GM12874 (cell line): Measurements from ENCODE around the gene BEND7.

Experiments
- CTCF ChIP-seq: IDR thresholded peaks from 2 replicates; pipeline ENCODE4 v1.5.1; 2011; ENCODE audit warnings: low read depth, mild to moderate bottlenecking, control low read depth, low read length, moderate library complexity; ENCODE audit not compliant: insufficient read depth

The BEND7 gene

DNA sequence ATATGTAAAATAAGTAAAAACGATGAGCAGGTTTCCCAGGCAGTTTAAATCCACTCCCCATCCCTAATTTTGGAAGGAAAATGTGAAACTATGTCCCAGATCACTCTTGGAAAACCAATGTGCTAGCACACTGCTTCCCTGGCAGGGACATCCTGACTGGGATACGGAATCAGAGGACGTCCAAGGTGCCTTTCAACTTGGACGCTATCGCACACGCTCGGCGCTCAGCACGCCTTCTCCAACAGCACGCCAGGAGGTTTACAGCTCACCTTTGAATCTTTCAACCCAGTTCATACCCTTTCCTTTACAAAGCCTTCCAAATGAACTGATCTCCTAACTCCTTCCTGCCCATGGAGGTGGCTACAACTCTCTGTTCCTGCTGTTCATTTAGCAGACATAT lies 47.1 kb downstream of the BEND7 start:
- no peak for TF ChIP-seq CTCF

DNA sequence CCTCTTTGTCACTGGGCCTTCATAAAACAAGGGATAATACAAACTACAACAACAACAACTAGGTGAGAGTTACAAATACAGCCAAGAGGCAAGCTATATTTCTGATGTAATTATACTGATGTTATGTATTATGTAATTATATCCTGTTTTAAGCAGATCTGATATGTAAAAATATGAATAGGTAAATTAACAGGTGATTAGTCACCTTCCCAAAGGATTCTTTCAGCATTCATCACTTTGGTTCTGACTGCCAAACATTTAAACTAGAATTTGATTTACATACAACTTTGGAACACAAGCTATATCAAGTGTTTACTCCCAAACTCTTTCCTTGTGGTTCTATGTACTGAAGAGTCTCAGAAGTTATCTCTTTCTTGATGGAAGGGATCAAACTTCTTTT lies 53.7 kb downstream of the BEND7 start:
- no peak for TF ChIP-seq CTCF

DNA sequence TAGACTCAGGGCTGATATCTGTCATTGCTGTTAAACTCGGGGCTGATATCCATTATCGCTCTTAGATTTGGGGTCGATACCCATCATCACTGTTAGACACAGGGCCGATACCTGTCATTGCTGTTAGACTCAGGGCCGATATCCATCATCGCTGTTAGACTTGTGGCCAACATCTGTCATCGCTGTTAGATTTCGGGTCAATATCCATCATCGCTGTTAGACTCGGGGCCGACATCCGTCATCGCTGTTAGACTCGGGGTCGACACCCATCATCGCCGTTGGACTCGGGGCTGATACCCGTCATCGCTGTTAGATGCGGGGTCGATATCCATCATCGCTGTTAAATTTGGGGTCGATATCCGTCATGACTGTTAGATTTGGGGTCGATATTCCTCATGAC lies 54.8 kb downstream of the BEND7 start:
- no peak for TF ChIP-seq CTCF

- TF ChIP-seq CTCF, result no peak
Measured at GRCh38 chr10:13472359-13472758, 56.5 kb downstream of the BEND7 start.

GRCh38 chr10:13470270-13470669 lies 58.5 kb downstream of the BEND7 start:
- no peak for TF ChIP-seq CTCF

DNA sequence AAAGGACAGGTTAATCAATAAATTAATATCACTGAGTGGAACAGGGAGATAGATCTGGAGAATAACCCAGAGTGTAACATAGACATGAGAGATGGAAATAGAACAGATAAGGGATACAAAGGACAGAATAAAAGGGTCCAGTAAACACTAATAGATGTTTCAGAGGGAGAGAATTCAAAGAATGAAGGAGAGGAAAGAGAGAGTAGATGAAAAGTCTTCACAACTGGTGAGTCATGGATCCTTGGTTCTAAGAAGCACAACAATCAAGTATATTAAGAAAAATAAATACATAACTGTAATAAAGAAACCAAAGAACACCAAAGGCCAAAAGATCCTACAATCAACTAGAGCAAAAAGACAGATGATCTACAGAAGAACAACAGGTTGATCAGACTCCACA lies 66.3 kb downstream of the BEND7 start:
- TF ChIP-seq CTCF, result no peak

GRCh38 chr10:13458687-13459012 lies 70.2 kb downstream of the BEND7 start:
- no peak for TF ChIP-seq CTCF

DNA sequence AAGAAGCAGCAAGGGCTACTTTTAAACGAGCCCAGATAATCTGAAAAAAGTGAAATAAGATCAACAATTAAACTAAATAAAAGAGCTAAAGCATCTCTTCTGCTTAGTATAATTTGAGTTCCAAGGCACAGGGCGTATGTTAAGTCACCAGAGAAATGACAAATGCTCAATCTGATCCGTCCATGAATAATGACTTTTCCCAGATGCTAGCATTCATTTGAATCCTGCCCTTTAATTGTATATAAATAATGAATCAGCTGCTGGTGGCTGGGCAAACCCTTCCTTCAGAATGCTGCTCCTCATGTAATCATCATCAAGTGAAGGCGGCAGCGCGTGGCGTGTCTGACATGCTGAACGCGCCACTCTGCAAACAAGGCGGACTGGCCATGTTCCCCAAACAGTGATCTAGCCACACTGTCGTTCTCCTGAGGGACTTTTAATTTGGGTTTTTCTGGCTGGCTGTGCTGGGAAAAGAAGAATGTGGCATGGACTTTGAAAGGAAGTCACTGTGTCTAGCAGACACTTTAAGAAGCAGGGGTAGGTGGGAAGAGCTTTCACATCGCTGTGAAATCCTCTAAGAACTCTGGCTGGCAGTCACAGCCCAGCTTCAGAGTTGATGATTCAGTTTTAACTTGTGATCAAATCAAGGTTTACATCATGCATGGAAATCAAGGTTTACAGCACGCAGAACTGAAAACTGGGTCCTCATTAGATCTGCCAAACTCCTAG lies 70.7 kb downstream of the BEND7 start:
- no peak for TF ChIP-seq CTCF
